NOMO-1 treated with DMSO at 0.1 percent for 48 hours (cell line): ENCODE measurements around the gene UNC5A.

Experiments
- DNase-seq: peaks from one replicate; lab custom pipeline; 2025; ENCODE audit not compliant: unreplicated experiment; lab: John Stamatoyannopoulos, UW

Gene UNC5A

GRCh38 chr5:176877793-176878331 lies 67.5 kb downstream of the UNC5A start:
- DNase-seq, result no peak

GRCh38 chr5:176878463-176878862 lies 68.1 kb downstream of the UNC5A start:
- DNase-seq, result no peak

DNA sequence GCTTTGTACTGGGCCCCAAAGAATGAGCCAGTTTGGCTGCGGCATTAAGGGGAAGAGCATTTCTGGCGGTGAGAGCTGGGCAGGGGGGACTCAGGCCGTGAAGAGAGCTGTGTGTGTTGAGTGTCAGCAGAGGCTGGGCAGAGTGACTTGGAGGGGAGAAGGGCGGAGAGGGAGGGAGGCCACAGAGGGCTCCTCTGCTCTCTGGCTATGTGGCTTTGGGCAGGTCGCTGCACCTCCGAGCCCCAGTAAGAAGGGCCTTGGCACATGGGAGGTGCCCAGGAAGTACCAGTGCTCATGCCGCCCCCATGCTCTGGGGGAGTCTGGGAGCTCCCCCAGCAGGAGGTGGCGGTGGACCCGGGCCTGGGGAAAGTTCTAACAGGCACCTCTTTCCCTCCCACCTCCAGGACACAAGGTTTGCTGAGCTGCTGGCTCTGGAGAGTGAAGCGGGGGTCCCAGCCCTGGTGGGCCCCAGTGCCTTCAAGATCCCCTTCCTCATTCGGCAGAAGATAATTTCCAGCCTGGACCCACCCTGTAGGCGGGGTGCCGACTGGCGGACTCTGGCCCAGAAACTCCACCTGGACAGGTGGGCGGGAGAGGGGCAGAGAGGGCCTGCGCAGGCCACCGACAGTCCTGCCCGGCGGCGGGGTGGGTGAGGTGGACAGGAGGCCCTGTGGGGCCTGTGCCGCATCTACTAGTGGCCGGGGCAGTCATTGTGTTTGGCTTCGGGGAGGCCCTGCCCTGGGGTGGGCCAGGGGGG lies 68.7 kb downstream of the UNC5A start:
- no peak for DNase-seq

DNA sequence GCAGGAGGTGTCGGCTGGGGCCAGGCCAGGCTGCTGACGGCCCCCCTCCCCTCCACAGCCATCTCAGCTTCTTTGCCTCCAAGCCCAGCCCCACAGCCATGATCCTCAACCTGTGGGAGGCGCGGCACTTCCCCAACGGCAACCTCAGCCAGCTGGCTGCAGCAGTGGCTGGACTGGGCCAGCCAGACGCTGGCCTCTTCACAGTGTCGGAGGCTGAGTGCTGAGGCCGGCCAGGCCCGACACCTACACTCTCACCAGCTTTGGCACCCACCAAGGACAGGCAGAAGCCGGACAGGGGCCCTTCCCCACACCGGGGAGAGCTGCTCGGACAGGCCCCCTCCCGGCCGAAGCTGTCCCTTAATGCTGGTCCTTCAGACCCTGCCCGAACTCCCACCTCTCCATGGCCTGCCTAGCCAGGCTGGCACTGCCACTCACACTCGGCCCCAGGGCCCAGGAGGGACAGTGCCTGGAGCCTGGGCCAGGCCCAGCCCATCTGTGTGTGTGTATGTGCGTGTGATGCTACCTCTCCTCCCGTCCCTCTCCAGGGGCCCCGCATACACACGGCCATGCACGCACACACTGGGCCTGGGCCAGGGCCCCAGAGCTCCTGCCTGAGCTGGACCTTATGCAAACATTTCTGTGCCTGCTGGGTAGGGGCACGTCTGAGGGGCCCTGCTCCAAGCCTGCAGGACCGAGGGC lies 69.5 kb downstream of the UNC5A start:
- no peak for DNase-seq

- no peak for DNase-seq
Observed at GRCh38 chr5:176880366-176881020, 70.1 kb downstream of the UNC5A start.

- DNase-seq, result no peak
Observed at GRCh38 chr5:176881021-176881749, 70.8 kb downstream of the UNC5A start.

DNA sequence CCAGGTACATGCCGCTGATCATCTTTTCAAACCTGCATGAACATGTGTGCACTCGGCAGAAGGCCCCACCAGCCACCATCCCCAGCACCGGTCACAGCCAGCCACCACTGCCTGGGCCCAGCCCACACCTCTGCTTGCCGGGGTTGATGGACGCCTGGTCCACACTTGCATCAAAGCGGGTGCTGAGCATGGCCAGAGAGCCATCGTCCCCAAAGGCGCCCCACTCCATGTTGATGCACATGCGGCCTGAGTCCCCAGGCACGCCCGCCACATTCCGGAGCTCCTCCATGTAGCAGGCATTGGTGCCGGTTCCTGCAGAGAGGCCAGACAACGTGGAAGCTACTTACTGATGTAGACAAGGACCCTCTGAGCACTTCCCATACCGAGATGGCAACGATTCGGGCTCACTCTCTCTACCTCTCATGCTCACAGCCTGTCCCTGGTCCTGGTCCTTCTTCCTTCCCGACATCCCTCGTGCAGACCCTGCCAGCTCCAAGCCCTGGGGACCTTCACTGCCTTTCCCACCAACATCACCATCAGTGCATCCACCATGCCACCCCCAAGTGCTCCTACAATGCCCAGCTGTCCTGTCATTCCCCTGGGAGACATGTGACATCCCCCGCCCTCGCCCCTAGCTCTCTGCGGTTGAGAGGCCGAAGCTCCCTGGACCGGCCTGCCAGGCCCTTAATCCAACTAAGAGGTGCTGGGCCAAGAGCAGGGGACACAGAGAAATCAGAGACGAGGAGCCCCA lies 71.6 kb downstream of the UNC5A start:
- DNase-seq, result no peak

DNA sequence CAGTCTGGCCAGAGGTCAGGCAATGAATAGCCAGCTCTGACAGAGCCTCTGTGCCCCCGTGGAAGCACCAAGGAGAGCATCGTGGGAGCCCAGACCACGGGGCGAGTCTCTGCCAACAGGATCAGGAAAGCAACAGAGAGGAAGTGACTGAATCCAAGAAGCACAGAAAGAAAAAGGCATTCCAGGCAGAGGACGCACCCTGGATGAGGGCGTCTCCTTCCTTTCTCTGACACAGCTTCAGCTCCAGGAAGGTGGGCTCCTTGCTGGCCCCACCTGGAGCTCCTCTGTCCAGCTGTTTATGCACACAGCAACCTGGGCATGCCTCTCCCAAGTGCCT lies 72.2 kb downstream of the UNC5A start:
- no peak for DNase-seq

GRCh38 chr5:176883700-176884570 lies 73.6 kb downstream of the UNC5A start:
- DNase-seq, result no peak

DNA sequence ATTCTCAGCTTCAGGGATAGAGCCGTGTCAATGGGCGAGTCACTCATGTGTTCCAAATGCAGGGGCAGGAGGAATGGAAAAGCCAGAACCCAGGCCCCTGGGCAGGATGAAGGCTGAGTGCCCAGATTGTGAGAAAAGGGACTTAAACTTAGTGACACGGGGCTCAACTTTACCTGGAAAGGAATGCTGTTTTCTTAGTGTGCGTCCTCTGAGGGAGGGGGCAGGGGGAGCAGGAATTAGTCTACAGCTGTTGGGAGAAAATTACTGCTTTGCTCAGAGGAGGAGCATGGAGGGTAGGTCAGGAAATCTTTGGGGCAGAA lies 74.2 kb downstream of the UNC5A start:
- DNase-seq, result no peak

GRCh38 chr5:176886336-176887251 lies 76.2 kb downstream of the UNC5A start:
- DNase-seq, result no peak

- no peak for DNase-seq
Observed at GRCh38 chr5:176887252-176887849, 77.0 kb downstream of the UNC5A start.

DNA sequence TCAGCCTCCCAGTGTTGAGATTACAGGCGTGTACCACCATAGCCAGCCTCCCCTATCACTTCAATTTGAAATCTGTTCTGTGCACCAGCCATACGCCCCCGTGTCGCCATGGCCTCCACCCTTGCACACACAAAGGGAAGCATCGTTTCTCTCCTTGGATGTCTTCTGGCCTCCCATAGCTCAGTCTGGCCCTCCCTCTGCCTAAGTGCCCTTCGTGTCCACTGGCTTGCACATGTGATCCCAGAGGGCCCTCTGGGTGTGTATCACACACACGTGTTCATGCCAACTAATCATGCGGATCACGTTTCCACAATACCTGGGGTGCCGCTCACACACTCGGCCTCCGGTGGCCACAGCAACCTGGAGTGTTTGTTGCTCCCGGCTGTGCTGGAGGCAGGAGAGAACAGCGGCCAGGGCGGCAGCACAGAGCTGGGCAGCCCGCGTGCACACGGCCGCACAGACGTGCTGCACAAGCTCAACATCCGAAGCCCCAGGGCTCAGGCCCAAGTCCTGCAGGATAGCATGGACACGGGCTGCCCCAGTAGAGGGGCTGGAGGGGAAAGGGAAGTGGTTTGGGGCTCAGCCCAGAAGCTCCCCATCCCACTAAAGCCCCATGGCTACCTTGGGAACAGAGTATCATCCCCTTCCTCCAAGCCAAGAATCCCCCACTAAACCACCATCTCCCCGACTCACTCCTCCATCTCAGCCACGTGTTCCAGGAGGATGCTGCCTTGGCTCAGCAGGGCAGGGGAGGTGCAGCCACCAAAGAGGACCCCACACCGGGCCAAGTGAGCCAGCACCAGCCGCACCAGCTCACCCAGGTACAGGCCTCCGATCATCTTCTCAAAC lies 77.9 kb downstream of the UNC5A start:
- no peak for DNase-seq

- DNase-seq, result no peak
Observed at GRCh38 chr5:176888865-176889165, 78.5 kb downstream of the UNC5A start.

- no peak for DNase-seq
Observed at GRCh38 chr5:176889321-176890280, 79.2 kb downstream of the UNC5A start.
